ENCODE data around the gene LARP7.
"Not testable (repeated sequence)": the region's sequence is repeated elsewhere in the genome, so short reads cannot be mapped to it uniquely, and the experiment has no call there.

Gene LARP7

GRCh38 chr4:112636688-112637551 lies at the start of gene LARP7, which contains the start of gene ZGRF1:
TSS of gene LARP7 (plus strand) at chr4:112637143. CDS start at chr4:112644670, 7,527 bp downstream.
TSS of gene ZGRF1 (minus strand) at chr4:112636909. CDS start at chr4:112633176, 3,733 bp downstream.
- DNase-seq, result peak; percentile 98

GRCh38 chr4:112589206-112589605 lies 47.7 kb upstream of the LARP7 start:
- no peak for DNase-seq

- no peak for DNase-seq
Measured at GRCh38 chr4:112591593-112591992, 45.4 kb upstream of the LARP7 start.

GRCh38 chr4:112592717-112593116 lies 44.2 kb upstream of the LARP7 start:
- no peak for DNase-seq

GRCh38 chr4:112593438-112594133 lies 43.4 kb upstream of the LARP7 start:
- DNase-seq, result no peak

- DNase-seq, result no peak
Measured at GRCh38 chr4:112594993-112595392, 42.0 kb upstream of the LARP7 start.

GRCh38 chr4:112604589-112604988 lies 32.4 kb upstream of the LARP7 start:
- peak; percentile 18 for DNase-seq

- DNase-seq, result not testable (repeated sequence)
Measured at GRCh38 chr4:112612814-112613213, 24.1 kb upstream of the LARP7 start.

GRCh38 chr4:112616984-112617383 lies 20.0 kb upstream of the LARP7 start:
- no peak for DNase-seq

- no peak for DNase-seq
Measured at GRCh38 chr4:112626228-112626627, 10.7 kb upstream of the LARP7 start.

- DNase-seq, result peak; percentile 13
Measured at GRCh38 chr4:112633477-112634235, 3.3 kb upstream of the LARP7 start.

- DNase-seq, result no peak
Measured at GRCh38 chr4:112637552-112637866, 566 bp downstream of the LARP7 start.

GRCh38 chr4:112642526-112642925 lies 5.6 kb downstream of the LARP7 start:
- no peak for DNase-seq

- DNase-seq, result not testable (repeated sequence)
Measured at GRCh38 chr4:112644595-112645535, 7.9 kb downstream of the LARP7 start.

- DNase-seq, result no peak
Measured at GRCh38 chr4:112645541-112646329, 8.8 kb downstream of the LARP7 start.

- no peak for DNase-seq
Measured at GRCh38 chr4:112646632-112647537, 9.9 kb downstream of the LARP7 start.

GRCh38 chr4:112647785-112648184 lies 10.8 kb downstream of the LARP7 start:
- DNase-seq, result no peak

- DNase-seq, result no peak
Measured at GRCh38 chr4:112648263-112649054, 11.5 kb downstream of the LARP7 start.

GRCh38 chr4:112649055-112649408 lies 12.1 kb downstream of the LARP7 start:
- no peak for DNase-seq

GRCh38 chr4:112650332-112650731 lies 13.4 kb downstream of the LARP7 start:
- no peak for DNase-seq

All from NCI-H1436 (cell line).